22Rv1 (cell line): Measurements from ENCODE around the gene CRYAA.
A peak's percentile ranks its signal among the peaks of the same experiment; 100 is the strongest.

ENCODE experiments used
- H3K27ac ChIP-seq: fragments of 450-650 bp; 2 replicates; pipeline ENCODE4 v1.5.1; 2017
- CTCF ChIP-seq: fragments of 450-650 bp; IDR thresholded peaks from 2 replicates; pipeline ENCODE4 v1.5.1; 2017; ENCODE audit warnings: mild to moderate bottlenecking
- ZFX ChIP-seq: fragments of 450-650 bp; IDR thresholded peaks from 2 replicates; pipeline ENCODE4 v1.6.1; 2017; ENCODE audit warnings: antibody characterized with exemption, borderline replicate concordance

The CRYAA gene

GRCh38 chr21:43194303-43195120 is 25.7 kb downstream of the CRYAA start:
- no peak for TF ChIP-seq CTCF
- no peak overlapping the region for H3K27ac ChIP-seq

GRCh38 chr21:43195121-43196021 is 26.6 kb downstream of the CRYAA start:
- no peak for TF ChIP-seq ZFX
- TF ChIP-seq CTCF, result no peak
- H3K27ac ChIP-seq, result no peak overlapping the region

- H3K27ac ChIP-seq, result peak overlapping the region; percentile 55
- no peak for TF ChIP-seq ZFX
Observed at GRCh38 chr21:43196826-43197225, 28.0 kb downstream of the CRYAA start.

GRCh38 chr21:43198376-43198775 is 29.6 kb downstream of the CRYAA start:
- no peak overlapping the region for H3K27ac ChIP-seq
- TF ChIP-seq CTCF (no peak), ZFX (no peak)

GRCh38 chr21:43201491-43201890 is 32.7 kb downstream of the CRYAA start:
- no peak overlapping the region for H3K27ac ChIP-seq
- TF ChIP-seq CTCF (no peak), ZFX (no peak)

GRCh38 chr21:43203591-43203990 is 34.8 kb downstream of the CRYAA start:
- no peak for TF ChIP-seq CTCF
- no peak for TF ChIP-seq ZFX
- no peak overlapping the region for H3K27ac ChIP-seq

- H3K27ac ChIP-seq, result no peak overlapping the region
- no peak for TF ChIP-seq ZFX
- TF ChIP-seq CTCF, result no peak
Observed at GRCh38 chr21:43204638-43205037, 35.8 kb downstream of the CRYAA start.
